Mammary epithelial cell (primary cell): ENCODE measurements around the gene LRIT2.

Experiments
- CTCF ChIP-seq, 2 donors: IDR thresholded peaks in 1 of 2; conservative IDR thresholded peaks in 1 of 2; 2 replicates each; pipeline ENCODE4 v1.5.1; 2011 to 2012; ENCODE audit warnings: inconsistent platforms in 2 of 2, low read length in 2 of 2, mild to moderate bottlenecking in 2 of 2, control low read depth in 1 of 2, low read depth in 1 of 2; ENCODE audit not compliant: insufficient read depth in 1 of 2; ENCODE audit errors: extremely low read depth in 1 of 2
- EZH2 ChIP-seq: IDR thresholded peaks from 2 replicates; pipeline ENCODE4 v1.6.1; 2012; ENCODE audit warnings: low read length, inconsistent platforms, borderline replicate concordance

DNA sequence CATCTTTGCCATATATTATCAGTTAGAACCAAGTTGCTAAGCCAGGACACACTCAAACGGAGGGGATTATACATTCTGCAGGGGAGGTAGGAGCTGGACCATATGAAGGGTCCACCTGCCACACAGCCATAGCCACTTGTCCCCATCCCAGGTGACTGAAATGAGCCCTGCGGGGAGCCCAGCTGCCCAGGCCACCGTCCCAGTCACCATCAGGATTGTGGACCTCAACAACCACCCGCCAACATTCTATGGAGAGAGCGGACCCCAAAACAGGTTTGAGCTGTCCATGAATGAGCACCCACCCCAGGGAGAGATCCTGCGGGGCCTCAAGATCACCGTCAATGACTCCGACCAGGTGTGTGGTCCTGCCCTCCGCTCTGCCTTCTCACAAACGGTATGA lies 17.3 kb downstream of the LRIT2 start:
- TF ChIP-seq CTCF (conservative IDR thresholded peaks at IDR 0.05 in 1 of 2, IDR thresholded peaks at IDR 0.05 in 1 of 2; ENCODE audit: extremely low read depth in 1 of 2, insufficient read depth in 1 of 2, low read depth in 1 of 2, low read length in 2 of 2) = no peak
- no peak for TF ChIP-seq EZH2
